HEK293 (cell line): ENCODE data around the gene SLC25A20.

Experiments
- CTCF ChIA-PET: fragments of 350-600 bp; formaldehyde crosslinking; extraction: SDS; loops from one replicate; lab custom pipeline; 2021; ENCODE audit warnings: antibody characterized with exemption; lab: Yijun Ruan, JAX
- POLR2A ChIA-PET: fragments of 300-600 bp; formaldehyde crosslinking; extraction: SDS; loops from one replicate; lab custom pipeline; 2020; ENCODE audit warnings: antibody characterized with exemption, inconsistent platforms; lab: Yijun Ruan, JAX
- H3K27ac ChIP-seq: fragments of 200-500 bp; sonication (Bioruptor generic); 2 replicates; pipeline ENCODE4 v1.5.1; 2014; ENCODE audit warnings: low read depth, low read length, control low read depth, inconsistent platforms; ENCODE audit errors: extremely low read depth
- H3K36me3 ChIP-seq, 2 experiments: fragments of 200-500 bp in 1 of 2; sonication (Bioruptor generic) in 1 of 2; 1 replicate in 1 of 2; 2 replicates in 1 of 2; pipeline ENCODE4 v1.5.1; 2014 to 2017; ENCODE audit warnings: inconsistent platforms in 2 of 2, low read length in 2 of 2; ENCODE audit not compliant: control insufficient read depth in 2 of 2, insufficient read depth in 1 of 2
- H3K4me1 ChIP-seq: fragments of 200-500 bp; sonication (Bioruptor generic); 2 replicates; pipeline ENCODE4 v1.5.1; 2014; ENCODE audit warnings: mild to moderate bottlenecking, low read length, inconsistent platforms; ENCODE audit not compliant: control insufficient read depth, insufficient read depth
- H3K4me3 ChIP-seq: 2 replicates; pipeline ENCODE4 v1.5.1; 2011; ENCODE audit warnings: low read depth, mild to moderate bottlenecking, control low read depth, low read length, moderate library complexity
- H3K9me3 ChIP-seq: fragments of 200-500 bp; sonication (Bioruptor generic); 2 replicates; pipeline ENCODE4 v1.5.1; 2014; ENCODE audit warnings: low read depth, low read length, inconsistent platforms; ENCODE audit not compliant: control insufficient read depth, insufficient read depth
- GLI4 ChIP-seq: fragments of 450-650 bp; formaldehyde crosslinking; IDR thresholded peaks from 2 replicates; pipeline ENCODE4 v1.5.1; 2016; ENCODE audit warnings: missing biosample characterization, missing genetic modification characterization
- GLIS1 ChIP-seq: fragments of 450-650 bp; formaldehyde crosslinking; IDR thresholded peaks from 2 replicates; pipeline ENCODE4 v1.5.1; 2016; ENCODE audit warnings: missing biosample characterization, missing genetic modification characterization
- KLF9 ChIP-seq: fragments of 450-650 bp; formaldehyde crosslinking; IDR thresholded peaks from 2 replicates; pipeline ENCODE4 v1.5.1; 2016; ENCODE audit warnings: missing biosample characterization, missing genetic modification characterization, low read depth
- ZFP3 ChIP-seq: fragments of 450-650 bp; formaldehyde crosslinking; IDR thresholded peaks from 2 replicates; pipeline ENCODE4 v1.5.1; 2016; ENCODE audit warnings: low read depth, missing biosample characterization, missing genetic modification characterization
- ZNF112 ChIP-seq: fragments of 450-650 bp; formaldehyde crosslinking; IDR thresholded peaks from 2 replicates; pipeline ENCODE4 v1.5.0; 2017; ENCODE audit warnings: missing biosample characterization, missing genetic modification characterization
- ZNF157 ChIP-seq: fragments of 450-650 bp; formaldehyde crosslinking; IDR thresholded peaks from 2 replicates; pipeline ENCODE4 v1.5.1; 2016; ENCODE audit warnings: missing biosample characterization, missing genetic modification characterization
- ZNF239 ChIP-seq: fragments of 450-650 bp; formaldehyde crosslinking; IDR thresholded peaks from 2 replicates; pipeline ENCODE4 v1.5.1; 2016; ENCODE audit warnings: missing biosample characterization, missing genetic modification characterization
- ZNF266 ChIP-seq: fragments of 450-650 bp; formaldehyde crosslinking; IDR thresholded peaks from 2 replicates; pipeline ENCODE4 v1.5.1; 2016; ENCODE audit warnings: missing biosample characterization, missing genetic modification characterization, low read depth
- ZNF302 ChIP-seq: fragments of 450-650 bp; formaldehyde crosslinking; IDR thresholded peaks from 2 replicates; pipeline ENCODE4 v1.5.1; 2016; ENCODE audit warnings: missing biosample characterization, missing genetic modification characterization, low read depth
- ZNF335 ChIP-seq: fragments of 450-650 bp; formaldehyde crosslinking; conservative IDR thresholded peaks from 2 replicates; pipeline ENCODE4 v1.5.1; 2016; ENCODE audit warnings: missing biosample characterization, missing genetic modification characterization
- ZNF366 ChIP-seq: fragments of 450-650 bp; formaldehyde crosslinking; conservative IDR thresholded peaks from 2 replicates; pipeline ENCODE4 v1.5.1; 2016; ENCODE audit warnings: missing biosample characterization, missing genetic modification characterization
- ZNF785 ChIP-seq: fragments of 450-650 bp; formaldehyde crosslinking; IDR thresholded peaks from 2 replicates; pipeline ENCODE4 v1.5.1; 2016; ENCODE audit warnings: missing biosample characterization, missing genetic modification characterization
- ZNF843 ChIP-seq: fragments of 450-650 bp; formaldehyde crosslinking; IDR thresholded peaks from 2 replicates; pipeline ENCODE4 v1.5.1; 2016; ENCODE audit warnings: missing biosample characterization, missing genetic modification characterization
- ZSCAN16 ChIP-seq: fragments of 450-650 bp; formaldehyde crosslinking; IDR thresholded peaks from 2 replicates; pipeline ENCODE4 v1.5.1; 2016; ENCODE audit warnings: missing biosample characterization, missing genetic modification characterization
- TF ChIP-seq, protein P1 (sequence below): fragments of 450-650 bp; formaldehyde crosslinking; IDR thresholded peaks from 2 replicates; pipeline ENCODE4 v1.5.1; 2016; ENCODE audit warnings: missing biosample characterization, missing genetic modification characterization
- TF ChIP-seq, protein P2 (sequence below): fragments of 450-650 bp; formaldehyde crosslinking; IDR thresholded peaks from 2 replicates; pipeline ENCODE4 v1.5.1; 2016; ENCODE audit warnings: missing biosample characterization, missing genetic modification characterization
- TF ChIP-seq, protein P3 (sequence below): fragments of 450-650 bp; formaldehyde crosslinking; IDR thresholded peaks from 2 replicates; pipeline ENCODE4 v1.5.1; 2016; ENCODE audit warnings: missing biosample characterization, missing genetic modification characterization

The SLC25A20 gene

DNA sequence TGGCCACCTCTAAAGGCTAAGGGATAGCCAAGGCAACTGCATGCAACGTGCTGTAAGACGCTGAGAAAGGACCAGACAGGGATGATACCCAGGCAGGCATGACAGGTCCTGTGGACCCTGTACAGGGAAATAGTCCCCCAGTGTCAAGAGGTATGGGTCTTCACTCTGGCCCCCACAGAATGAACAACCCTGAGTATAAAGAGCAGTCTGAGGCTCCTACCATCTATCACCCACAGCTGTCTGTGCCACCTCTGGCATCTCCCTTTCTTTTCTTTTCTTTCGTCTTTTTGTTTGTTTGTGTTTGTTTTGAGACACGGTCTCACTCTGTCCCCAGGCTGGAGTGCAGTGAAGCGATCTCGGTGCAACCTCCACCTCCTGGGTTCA, 18.7 kb downstream of the SLC25A20 start:
- CTCF ChIA-PET = interaction anchor here (0.6 kb wide), 1 partner anchor 463 kb away, joined by 3 read pairs; no protein-coding TSS in a partner anchor
- H3K4me3 ChIP-seq = no peak overlapping the region
- no peaks in the 10 kb centered on the region for H3K9me3 ChIP-seq
- no peak overlapping the region for H3K27ac ChIP-seq
- peaks cover 0 to 5% of the 10 kb centered on the region in 2 experiments; a peak in 1 of 3 replicates for H3K36me3 ChIP-seq
- POLR2A ChIA-PET = interaction anchor here (0.6 kb wide), 1 partner anchor 37 kb away, joined by 3 read pairs; no protein-coding TSS in a partner anchor
- TF ChIP-seq ZFP3 (tag by site-specific recombination) (no peak), ZSCAN16 (tag by site-specific recombination) (no peak), ZNF266 (no peak), ZNF785 (tag by site-specific recombination) (no peak), ZNF843 (tag by site-specific recombination) (no peak), KLF9 (no peak)
- TF ChIP-seq, protein P1, sequence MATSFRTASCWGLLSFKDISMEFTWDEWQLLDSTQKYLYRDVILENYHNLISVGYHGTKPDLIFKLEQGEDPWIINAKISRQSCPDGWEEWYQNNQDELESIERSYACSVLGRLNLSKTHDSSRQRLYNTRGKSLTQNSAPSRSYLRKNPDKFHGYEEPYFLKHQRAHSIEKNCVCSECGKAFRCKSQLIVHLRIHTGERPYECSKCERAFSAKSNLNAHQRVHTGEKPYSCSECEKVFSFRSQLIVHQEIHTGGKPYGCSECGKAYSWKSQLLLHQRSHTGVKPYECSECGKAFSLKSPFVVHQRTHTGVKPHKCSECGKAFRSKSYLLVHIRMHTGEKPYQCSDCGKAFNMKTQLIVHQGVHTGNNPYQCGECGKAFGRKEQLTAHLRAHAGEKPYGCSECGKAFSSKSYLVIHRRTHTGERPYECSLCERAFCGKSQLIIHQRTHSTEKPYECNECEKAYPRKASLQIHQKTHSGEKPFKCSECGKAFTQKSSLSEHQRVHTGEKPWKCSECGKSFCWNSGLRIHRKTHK (tag by site-specific recombination) = no peak
- TF ChIP-seq, protein P2, sequence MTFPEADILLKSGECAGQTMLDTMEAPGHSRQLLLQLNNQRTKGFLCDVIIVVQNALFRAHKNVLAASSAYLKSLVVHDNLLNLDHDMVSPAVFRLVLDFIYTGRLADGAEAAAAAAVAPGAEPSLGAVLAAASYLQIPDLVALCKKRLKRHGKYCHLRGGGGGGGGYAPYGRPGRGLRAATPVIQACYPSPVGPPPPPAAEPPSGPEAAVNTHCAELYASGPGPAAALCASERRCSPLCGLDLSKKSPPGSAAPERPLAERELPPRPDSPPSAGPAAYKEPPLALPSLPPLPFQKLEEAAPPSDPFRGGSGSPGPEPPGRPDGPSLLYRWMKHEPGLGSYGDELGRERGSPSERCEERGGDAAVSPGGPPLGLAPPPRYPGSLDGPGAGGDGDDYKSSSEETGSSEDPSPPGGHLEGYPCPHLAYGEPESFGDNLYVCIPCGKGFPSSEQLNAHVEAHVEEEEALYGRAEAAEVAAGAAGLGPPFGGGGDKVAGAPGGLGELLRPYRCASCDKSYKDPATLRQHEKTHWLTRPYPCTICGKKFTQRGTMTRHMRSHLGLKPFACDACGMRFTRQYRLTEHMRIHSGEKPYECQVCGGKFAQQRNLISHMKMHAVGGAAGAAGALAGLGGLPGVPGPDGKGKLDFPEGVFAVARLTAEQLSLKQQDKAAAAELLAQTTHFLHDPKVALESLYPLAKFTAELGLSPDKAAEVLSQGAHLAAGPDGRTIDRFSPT (tag by site-specific recombination) = no peak
- no peaks in the 10 kb centered on the region for H3K4me1 ChIP-seq

DNA sequence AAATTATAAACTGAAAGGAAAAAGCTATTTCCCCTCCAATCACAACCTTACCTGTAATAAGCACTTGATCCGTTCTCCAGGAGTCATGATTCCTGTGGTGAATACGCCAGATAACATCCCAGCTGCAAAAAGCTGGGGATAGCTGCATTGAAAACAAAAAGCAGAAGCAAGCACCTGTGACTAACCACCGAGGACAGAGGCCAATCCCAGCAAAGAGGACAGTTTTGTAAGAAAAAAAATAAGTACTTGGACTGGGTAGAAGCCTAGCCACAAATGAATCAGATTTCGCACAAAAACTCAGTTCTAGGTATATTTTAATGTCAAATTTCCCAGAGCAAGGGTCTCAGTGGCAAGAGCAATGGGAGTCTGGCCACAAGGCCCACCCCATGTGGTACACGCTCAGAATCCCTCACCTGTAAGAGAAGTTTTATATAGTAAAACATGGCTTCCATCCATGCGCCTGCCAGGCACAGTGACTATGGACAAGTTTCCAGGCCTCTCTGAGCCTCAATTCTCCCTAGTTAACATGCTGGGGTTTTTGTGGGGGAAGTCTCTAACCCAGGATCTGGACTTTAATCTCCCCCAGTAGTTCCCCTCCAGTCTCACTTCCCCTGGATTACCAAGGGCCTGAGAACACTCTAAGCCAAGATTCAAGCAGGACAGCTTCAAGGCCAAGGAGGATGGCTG, 19.2 kb downstream of the SLC25A20 start:
- H3K9me3 ChIP-seq = no peaks in the 10 kb centered on the region
- ChIA-PET CTCF (no interaction called here), POLR2A (interaction anchor here (0.6 kb wide), 2 partner anchors 38 to 265 kb away, joined by 3 to 4 read pairs; no protein-coding TSS in a partner anchor)
- H3K36me3 ChIP-seq = peaks cover 0 to 4% of the 10 kb centered on the region in 2 experiments; a peak in 1 of 3 replicates
- no peak for TF ChIP-seq ZNF302 (tag by site-specific recombination)
- no peak for TF ChIP-seq ZNF366 (tag by site-specific recombination)
- TF ChIP-seq KLF9 = no peak
- no peak for TF ChIP-seq GLI4 (tag by site-specific recombination)
- no peak for TF ChIP-seq GLIS1 (tag by site-specific recombination)
- no peak for TF ChIP-seq ZNF112 (tag by site-specific recombination)
- no peak for TF ChIP-seq ZNF239 (tag by site-specific recombination)
- no peak for TF ChIP-seq ZNF157 (tag by site-specific recombination)
- TF ChIP-seq ZNF335 (tag by site-specific recombination) = no peak
- TF ChIP-seq, protein P3, sequence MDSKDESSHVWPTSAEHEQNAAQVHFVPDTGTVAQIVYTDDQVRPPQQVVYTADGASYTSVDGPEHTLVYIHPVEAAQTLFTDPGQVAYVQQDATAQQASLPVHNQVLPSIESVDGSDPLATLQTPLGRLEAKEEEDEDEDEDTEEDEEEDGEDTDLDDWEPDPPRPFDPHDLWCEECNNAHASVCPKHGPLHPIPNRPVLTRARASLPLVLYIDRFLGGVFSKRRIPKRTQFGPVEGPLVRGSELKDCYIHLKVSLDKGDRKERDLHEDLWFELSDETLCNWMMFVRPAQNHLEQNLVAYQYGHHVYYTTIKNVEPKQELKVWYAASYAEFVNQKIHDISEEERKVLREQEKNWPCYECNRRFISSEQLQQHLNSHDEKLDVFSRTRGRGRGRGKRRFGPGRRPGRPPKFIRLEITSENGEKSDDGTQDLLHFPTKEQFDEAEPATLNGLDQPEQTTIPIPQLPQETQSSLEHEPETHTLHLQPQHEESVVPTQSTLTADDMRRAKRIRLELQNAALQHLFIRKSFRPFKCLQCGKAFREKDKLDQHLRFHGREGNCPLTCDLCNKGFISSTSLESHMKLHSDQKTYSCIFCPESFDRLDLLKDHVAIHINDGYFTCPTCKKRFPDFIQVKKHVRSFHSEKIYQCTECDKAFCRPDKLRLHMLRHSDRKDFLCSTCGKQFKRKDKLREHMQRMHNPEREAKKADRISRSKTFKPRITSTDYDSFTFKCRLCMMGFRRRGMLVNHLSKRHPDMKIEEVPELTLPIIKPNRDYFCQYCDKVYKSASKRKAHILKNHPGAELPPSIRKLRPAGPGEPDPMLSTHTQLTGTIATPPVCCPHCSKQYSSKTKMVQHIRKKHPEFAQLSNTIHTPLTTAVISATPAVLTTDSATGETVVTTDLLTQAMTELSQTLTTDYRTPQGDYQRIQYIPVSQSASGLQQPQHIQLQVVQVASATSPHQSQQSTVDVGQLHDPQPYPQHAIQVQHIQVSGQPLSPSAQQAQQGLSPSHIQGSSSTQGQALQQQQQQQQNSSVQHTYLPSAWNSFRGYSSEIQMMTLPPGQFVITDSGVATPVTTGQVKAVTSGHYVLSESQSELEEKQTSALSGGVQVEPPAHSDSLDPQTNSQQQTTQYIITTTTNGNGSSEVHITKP = no peak
- H3K4me3 ChIP-seq = no peak overlapping the region
- no peaks in the 10 kb centered on the region for H3K4me1 ChIP-seq
- no peak overlapping the region for H3K27ac ChIP-seq
